GM12874 (cell line): ENCODE measurements around the gene RPL9.
A peak's percentile ranks its signal among the peaks of the same experiment; 100 is the strongest.

Experiments
- TF ChIP-seq, protein P1 (sequence below): IDR thresholded peaks from 2 replicates; pipeline ENCODE4 v1.5.1; 2011; ENCODE audit warnings: low read depth, mild to moderate bottlenecking, control low read depth, low read length, moderate library complexity; ENCODE audit not compliant: insufficient read depth

The RPL9 gene

DNA sequence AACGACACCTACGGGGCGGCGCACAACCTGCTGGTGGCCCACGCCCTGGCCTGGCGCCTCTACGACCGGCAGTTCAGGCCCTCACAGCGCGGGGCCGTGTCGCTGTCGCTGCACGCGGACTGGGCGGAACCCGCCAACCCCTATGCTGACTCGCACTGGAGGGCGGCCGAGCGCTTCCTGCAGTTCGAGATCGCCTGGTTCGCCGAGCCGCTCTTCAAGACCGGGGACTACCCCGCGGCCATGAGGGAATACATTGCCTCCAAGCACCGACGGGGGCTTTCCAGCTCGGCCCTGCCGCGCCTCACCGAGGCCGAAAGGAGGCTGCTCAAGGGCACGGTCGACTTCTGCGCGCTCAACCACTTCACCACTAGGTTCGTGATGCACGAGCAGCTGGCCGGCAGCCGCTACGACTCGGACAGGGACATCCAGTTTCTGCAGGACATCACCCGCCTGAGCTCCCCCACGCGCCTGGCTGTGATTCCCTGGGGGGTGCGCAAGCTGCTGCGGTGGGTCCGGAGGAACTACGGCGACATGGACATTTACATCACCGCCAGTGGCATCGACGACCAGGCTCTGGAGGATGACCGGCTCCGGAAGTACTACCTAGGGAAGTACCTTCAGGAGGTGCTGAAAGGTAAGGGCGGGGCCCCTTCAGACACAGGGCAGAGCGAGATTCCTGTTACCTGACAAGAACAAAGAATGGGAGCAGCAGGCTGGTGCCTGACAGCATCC lies 11.7 kb downstream of the RPL9 start:
- TF ChIP-seq, protein P1, sequence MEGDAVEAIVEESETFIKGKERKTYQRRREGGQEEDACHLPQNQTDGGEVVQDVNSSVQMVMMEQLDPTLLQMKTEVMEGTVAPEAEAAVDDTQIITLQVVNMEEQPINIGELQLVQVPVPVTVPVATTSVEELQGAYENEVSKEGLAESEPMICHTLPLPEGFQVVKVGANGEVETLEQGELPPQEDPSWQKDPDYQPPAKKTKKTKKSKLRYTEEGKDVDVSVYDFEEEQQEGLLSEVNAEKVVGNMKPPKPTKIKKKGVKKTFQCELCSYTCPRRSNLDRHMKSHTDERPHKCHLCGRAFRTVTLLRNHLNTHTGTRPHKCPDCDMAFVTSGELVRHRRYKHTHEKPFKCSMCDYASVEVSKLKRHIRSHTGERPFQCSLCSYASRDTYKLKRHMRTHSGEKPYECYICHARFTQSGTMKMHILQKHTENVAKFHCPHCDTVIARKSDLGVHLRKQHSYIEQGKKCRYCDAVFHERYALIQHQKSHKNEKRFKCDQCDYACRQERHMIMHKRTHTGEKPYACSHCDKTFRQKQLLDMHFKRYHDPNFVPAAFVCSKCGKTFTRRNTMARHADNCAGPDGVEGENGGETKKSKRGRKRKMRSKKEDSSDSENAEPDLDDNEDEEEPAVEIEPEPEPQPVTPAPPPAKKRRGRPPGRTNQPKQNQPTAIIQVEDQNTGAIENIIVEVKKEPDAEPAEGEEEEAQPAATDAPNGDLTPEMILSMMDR, result peak; percentile 51

GRCh38 chr4:39446483-39446841 lies 12.3 kb downstream of the RPL9 start:
- TF ChIP-seq, protein P1, result no peak

DNA sequence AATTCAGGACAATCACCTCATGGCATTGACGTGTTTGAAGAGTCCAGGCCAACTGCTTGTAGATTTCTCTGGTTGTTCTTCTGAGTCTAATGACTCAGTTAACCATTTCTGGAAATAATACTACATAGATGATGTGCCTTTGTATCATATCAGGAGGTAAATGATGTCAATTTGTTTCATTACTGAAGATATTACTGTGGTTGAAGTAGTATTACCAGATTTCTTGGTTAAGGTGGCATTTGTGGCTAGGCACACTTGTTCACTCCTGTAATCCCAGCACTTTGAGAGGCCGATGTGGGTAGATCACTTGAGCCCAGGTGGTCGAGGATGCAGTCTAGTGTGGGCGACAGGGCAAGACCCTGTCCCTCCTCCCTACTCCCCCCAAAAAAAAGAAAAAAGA lies 15.7 kb downstream of the RPL9 start:
- TF ChIP-seq, protein P1, result no peak

- TF ChIP-seq, protein P1, result no peak
Measured at GRCh38 chr4:39441593-39441992, 17.1 kb downstream of the RPL9 start.

- TF ChIP-seq, protein P1, result peak; percentile 8; the same call in 1 of the 2 replicates
Measured at GRCh38 chr4:39435659-39436563, 22.8 kb downstream of the RPL9 start.

DNA sequence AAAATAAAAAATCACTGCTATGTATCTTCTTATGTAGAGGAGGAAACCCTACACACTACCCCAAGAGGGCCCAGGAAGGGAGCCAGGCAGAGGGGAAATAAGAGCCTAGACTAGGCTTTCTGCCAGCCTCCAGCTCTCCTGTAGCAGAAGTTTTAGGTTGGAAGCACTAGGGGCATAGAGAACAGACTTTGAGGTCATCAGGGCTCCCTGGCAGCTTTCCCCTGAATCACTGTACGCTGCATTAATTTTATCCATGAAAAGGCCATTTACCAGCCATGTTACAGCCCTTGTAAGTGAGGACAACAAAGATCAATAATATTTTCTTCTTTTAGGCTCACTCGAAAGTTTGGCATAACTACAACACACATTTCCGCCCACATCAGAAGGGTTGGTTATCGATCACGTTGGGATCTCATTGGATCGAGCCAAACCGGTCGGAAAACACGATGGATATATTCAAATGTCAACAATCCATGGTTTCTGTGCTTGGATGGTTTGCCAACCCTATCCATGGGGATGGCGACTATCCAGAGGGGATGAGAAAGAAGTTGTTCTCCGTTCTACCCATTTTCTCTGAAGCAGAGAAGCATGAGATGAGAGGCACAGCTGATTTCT lies 24.7 kb downstream of the RPL9 start:
- TF ChIP-seq, protein P1, result no peak
